ENCODE results near the gene ZBED1.
"Not testable (repeated sequence)": the region's sequence is repeated elsewhere in the genome, so short reads cannot be mapped to it uniquely, and the experiment has no call there.

The ZBED1 gene
- 34.0 to 86.7 (median 71.2) reads per million in 3 experiments for total RNA-seq

- DNase-seq = peak; percentile 42
Measured at GRCh38 chrX:2500803-2501558, at the start of gene ZBED1, which contains the start of gene DHRSX. TSS of gene ZBED1 (minus strand) at chrX:2500976. CDS start at chrX:2490719, 10,257 bp downstream. TSS of gene DHRSX (minus strand) at chrX:2500976. CDS start at chrX:2500925, 51 bp downstream.

- DNase-seq = no peak
Measured at GRCh38 chrX:2549876-2550275, 49.1 kb upstream of the ZBED1 start.

DNA sequence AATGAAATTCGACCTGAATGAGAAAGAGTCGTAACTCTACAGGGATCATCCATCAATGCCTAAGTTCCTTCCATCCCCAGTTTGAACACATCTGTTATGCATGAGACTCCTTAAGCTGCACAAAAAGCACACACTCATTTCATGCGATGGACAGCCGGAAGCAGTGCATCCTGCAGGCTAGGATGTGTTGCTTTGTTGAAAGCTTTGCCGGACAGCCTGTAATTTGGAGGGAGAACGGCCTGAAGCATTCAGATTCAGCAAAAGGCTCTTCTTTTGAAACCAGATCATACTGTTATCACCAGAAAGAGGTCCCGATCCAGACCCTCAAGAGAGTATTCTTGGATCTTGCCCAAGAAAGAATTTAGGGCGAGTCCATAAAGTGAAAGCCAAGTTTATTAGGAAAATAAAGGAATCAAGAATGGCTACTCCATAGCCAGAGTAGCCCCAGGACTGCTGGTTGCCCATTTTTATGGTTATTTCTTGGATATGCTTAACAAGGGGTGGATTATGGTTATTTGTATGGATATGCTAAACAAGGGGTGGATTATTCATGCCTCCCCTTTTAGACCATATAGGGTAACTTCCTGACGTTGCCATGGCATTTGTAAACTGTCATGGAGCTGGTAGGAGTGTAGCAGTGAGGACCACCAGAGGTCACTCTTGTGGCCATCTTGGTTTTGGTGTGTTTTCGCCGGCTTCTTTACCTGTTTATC is 48.1 kb upstream of the ZBED1 start:
- no peak for DNase-seq

DNA sequence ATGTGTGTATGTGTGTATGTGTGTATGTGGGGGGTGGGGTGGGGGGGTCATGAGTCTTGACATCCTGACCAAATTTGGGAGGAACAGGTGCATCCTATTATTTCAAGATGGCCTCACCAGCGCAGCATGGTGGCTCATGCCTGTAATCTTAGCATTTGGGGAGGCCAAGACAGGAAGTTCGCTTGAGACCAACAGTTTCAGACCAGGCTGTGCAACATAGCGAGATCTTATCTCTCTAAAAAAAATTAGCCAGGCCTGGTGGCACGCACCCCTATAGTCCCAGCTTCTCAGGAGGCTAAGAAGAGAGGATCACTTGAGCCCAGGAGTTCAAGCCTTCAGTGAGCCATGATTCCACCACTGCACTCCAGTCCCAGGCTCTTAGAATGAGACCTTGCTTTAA is 47.0 kb upstream of the ZBED1 start:
- DNase-seq = no peak

DNA sequence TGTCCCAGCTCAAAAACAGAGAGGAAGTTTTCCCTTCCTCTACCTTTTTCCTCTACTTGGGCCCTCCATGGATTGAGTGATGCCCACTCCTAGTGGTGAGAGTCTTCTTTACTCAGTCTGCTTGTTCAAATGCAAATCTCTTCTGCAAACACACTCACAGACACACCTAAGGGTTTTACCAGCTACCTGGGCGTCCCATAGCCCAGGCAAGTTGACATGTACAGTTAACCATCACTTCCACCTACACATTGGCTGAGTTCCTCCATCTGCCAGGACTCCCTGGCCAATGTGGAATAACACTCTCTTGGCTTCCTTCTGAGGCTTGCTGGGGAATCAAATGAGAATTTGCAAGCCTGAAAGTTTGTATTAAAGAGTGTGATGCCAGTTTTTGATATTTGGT is 45.7 kb upstream of the ZBED1 start:
- DNase-seq = no peak

- no peak for DNase-seq
Measured at GRCh38 chrX:2545144-2545543, 44.4 kb upstream of the ZBED1 start.

- no peak for DNase-seq
Measured at GRCh38 chrX:2542826-2543521, 42.2 kb upstream of the ZBED1 start.

DNA sequence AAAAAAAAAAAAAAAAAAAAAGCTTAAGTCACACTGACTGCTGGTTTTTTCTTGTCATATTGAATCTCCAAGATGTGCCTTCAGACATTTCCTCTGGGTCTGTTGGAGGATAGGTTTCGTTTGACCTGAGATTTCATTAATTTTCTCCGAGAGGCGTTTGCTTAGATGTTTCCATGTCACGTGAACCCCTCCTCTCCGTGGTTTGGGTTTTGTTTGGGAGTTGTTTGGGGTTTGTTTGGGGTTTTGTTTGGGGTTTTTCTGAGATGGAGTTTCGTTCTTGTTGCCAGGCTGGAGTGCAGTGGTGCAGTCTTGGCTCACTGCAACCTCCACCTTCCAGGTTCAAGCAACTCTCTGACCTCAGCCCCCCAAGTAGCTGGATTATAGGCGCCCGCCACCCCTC is 40.8 kb upstream of the ZBED1 start:
- no peak for DNase-seq

DNA sequence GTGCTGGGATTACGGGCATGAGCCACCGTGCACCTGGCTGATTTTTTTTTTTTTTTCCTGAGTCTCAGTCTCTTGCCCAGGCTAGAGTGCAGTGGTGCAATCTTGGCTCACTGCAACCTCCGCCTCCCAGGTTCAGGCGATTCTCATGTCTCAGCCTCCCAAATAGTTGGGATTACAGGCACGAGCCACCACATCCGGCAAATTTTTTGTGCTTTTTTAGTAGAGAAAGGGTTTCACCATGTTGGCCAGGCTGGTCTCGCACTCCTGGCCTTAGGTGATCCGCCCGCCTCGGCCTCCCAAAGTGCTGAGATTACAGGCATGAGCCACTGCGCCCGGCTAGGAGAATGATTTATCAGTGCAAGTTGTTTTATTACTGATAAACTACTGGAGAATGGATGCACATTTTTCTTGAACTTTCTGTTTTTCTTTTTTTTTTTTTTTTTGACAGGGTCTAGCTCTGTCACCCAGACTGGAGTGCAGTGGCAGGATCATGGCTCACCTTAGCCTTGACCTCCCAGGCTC is 39.7 kb upstream of the ZBED1 start:
- DNase-seq = no peak

DNA sequence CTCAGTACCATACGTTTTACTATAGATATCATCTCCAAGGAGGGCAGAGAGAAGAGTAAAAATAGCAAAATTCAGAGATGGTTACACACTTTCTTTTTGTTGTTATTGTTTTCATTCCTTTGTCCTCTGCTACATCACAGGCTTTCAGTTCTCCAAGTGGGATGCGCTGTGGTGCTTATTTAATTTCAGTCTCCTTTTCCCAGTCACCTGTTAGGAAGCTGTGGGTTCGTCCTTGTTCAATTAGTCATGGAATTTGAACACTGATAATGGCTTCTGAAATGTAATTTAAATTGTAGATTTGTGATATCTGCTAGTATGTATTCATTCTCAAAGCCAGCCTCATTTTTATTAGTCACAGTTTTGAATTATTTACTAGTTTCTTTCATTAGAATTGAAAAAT is 38.8 kb upstream of the ZBED1 start:
- DNase-seq = no peak

GRCh38 chrX:2538031-2538757 is 37.4 kb upstream of the ZBED1 start:
- DNase-seq = no peak

GRCh38 chrX:2536974-2537373 is 36.2 kb upstream of the ZBED1 start:
- DNase-seq = no peak

DNA sequence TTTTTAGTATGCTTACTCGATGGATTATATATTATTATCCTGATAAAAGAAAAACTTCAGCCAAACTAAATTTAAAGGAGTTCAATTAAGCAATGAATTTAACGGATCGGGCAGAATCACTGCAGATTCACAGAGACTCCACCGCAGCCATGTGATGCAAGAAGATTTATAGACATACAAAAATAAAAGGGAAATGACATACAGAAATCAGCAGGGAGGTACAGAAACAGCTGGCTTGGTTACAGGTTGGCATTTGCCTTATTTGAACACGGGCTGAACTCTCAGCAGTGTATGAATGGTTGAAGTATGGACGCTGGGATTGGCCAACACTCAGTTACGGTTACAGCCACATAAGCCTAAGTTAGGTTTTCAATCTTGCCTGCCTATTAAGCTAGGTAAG is 35.4 kb upstream of the ZBED1 start:
- no peak for DNase-seq

- not testable (repeated sequence) for DNase-seq
Measured at GRCh38 chrX:2534261-2535021, 33.7 kb upstream of the ZBED1 start.

DNA sequence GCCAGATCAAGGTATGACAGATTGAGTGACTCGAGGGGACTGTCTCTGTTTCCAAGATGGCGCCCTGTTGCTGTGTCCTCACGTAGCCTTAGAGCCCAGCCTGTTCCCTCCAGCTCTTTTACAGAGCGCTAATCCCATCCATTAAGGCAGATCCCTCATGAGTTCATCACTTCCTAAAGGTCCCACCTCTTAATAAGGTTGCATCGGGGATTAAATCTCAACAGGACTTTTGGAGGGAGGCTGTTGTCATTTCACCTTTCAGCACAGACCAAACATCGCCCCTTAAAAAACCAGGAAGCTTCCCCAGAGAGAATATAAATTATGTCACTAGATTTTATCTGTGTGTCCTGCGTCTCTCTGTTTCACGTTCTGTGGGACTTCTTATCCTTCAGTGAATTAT is 32.6 kb upstream of the ZBED1 start:
- DNase-seq = no peak

GRCh38 chrX:2526390-2526789 is 25.6 kb upstream of the ZBED1 start:
- no peak for DNase-seq

DNA sequence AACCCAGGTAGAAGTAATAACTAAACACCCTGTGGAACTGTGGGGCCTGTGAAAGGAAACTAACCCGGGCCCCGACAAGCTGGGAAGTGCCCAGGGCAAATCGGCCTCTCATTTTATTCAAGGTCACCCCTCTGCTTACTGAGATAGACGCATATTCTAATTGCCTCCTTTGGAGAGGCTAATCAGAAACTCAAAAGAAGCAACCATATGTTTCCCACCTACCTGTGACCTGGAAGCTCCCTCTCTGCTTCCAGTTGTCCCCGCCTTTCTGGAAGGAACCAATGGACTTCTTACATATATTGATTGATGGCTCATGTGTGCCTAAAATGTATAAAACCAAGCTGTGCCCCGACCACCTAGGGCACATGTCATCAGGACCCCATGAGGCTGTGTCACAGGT is 23.1 kb upstream of the ZBED1 start:
- DNase-seq = no peak

DNA sequence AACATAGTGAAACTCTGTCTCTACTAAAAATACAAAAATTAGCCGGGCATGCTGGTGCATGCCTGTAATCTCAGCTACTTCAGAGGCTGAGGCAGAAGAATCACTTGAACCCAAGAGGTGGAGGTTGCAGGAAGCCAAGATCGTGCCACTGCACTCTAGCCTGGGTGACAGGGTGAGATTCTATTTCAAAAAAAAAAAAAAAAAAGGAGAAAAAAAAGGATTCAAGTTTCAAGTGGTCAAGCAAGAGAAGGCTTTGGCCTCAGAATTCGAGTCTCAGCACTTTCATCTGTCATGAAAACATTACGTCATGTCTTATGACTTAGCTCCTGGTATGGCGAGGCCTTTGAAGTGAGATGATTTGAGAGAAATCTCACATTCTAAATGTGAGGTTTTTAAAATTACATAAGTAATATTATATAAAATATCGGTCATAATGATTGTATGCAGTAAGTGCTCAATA is 21.2 kb upstream of the ZBED1 start:
- no peak for DNase-seq

DNA sequence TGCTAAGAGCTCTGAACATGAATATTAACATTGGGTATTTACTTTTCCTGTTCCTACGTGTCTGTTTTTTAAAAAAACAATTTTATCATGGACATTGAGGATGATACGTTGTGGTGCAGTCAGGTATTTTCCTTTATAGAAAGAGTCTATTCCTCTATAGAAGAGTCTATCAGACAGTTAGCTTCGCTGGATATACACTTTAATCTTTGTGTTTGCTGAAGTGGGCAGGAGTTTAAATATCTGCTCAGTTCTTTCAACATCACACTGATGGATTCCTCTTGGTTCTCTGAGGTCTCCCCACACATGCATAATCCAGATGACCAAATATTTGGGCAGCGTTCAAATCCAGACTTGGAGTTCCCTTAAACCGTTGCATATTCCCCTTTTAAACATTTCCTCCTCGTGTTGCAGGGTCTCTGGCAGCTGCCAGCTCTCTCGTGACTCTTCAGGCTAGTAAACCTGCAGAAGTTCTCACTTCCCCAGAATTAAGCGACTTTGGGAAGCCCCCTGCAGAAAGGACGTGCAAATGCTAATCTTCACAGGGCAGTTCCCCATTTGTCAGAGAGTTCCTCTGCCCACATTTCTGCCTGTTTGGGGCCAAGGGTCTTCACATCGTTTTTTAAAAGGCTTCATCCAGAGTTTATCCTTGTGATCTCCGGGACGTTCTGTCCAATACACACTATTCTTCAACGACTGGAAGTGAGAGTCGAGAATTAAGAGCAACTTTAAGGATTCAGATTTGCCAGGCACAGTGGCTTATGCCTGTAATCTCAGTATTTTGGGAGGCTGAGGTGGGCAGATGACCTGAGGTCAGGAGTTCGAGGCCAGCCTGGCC is 20.5 kb upstream of the ZBED1 start:
- DNase-seq = no peak

GRCh38 chrX:2520539-2520938 is 19.8 kb upstream of the ZBED1 start:
- no peak for DNase-seq

DNA sequence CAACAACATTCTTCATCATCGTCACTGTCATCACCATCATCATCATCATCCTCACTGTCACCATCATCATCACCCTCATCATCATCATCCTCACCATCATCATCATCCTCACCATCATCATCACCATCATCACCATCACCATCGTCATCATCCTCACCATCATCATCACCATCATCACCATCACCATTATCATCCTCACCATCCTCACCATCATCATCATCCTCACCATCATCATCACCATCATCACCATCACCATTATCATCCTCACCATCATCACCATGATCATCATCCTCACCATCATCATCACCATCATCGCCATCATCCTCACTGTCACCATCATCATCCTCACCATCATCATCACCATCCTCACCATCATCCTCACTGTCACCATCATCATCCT is 18.9 kb upstream of the ZBED1 start:
- DNase-seq = not testable (repeated sequence)
